ENCODE results near the gene TNIK.

GRCh38 chr3:171487382-171487781, 27.2 kb upstream of the TNIK start:
- TF ChIP-seq CTCF (IDR thresholded peaks at IDR 0.05; ENCODE audit: low read length) (no peak), EZH2 (IDR thresholded peaks at IDR 0.05; ENCODE audit: borderline replicate concordance, low read length) (no peak)

Measured in OCI-LY1 (cell line).